Heart left ventricle (tissue), 13 donors: ENCODE measurements around the gene OSMR.

Experiments
- POLR2A ChIP-seq, 2 donors: fragments of 450-650 bp; IDR thresholded peaks; one replicate each; pipeline ENCODE4 v1.6.1; 2017; ENCODE audit warnings: antibody characterized with exemption in 2 of 2, mild to moderate bottlenecking in 2 of 2, moderate library complexity in 2 of 2
- TF ChIP-seq, protein P1 (sequence below), 12 donors: fragments of 200-600 bp; sonication (generic) in 4 of 12; IDR thresholded peaks; one replicate each; pipeline versions ENCODE4 v1.5.0 to v1.8.0; 2018 to 2022; ENCODE audit warnings: antibody characterized with exemption in 12 of 12, mild to moderate bottlenecking in 5 of 12
- donor health status: ischemic (EF 13 %, LVEDD 7.1; RV severe dilation, severe dysfunction).
- donor health status: DM: no; HTN: yes; CAD: no.
- donor health status: DM: no; HTN: no; CAD: no.
- donor health status: ischemic (EF 25% LVEDD 6.9; RV normal size, moderate dysfunction).
- donor health status: ischemic (EF 25% LVEDD 5.7; RV mildly dilated, moderate dysfunction).
- donor health status: ischemic (EF 35%, LVEDD 5.7; RV mildly dilated, moderate dysfunction).
- donor health status: nonischemic (EF 11% LVEDD 7.7; RV severe dilation, severe dysfunction).
- donor health status: DM: yes; HTN: yes; CAD: no.
- donor health status: PGD.
- donor health status: ischemic (EF 29% LVEDD 5.4; RV normal size, mild dysfunction).
- donor health status: nonischemic (EF 23%, LVEDD 6.1; RV moderate dilation, normal function).

DNA sequence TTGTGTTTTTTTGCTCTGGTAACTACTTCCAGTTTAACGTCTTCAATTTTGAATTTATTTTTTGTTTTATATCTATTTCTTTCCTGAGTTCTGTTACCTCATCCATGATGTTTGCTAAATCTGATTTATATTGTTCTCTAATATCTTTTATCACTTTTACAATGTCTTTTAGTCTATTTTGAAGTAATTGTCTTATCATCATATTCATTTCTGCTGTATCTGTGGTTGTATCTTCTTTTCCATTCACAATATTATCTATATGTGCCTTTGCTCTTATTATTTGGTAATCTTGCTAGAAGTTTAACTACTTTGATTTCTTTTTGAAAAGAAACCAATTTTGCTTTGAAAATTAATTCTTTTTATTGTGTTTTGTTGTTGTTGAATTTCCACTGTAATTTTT is 43.6 kb downstream of the OSMR start:
- TF ChIP-seq, protein P1, sequence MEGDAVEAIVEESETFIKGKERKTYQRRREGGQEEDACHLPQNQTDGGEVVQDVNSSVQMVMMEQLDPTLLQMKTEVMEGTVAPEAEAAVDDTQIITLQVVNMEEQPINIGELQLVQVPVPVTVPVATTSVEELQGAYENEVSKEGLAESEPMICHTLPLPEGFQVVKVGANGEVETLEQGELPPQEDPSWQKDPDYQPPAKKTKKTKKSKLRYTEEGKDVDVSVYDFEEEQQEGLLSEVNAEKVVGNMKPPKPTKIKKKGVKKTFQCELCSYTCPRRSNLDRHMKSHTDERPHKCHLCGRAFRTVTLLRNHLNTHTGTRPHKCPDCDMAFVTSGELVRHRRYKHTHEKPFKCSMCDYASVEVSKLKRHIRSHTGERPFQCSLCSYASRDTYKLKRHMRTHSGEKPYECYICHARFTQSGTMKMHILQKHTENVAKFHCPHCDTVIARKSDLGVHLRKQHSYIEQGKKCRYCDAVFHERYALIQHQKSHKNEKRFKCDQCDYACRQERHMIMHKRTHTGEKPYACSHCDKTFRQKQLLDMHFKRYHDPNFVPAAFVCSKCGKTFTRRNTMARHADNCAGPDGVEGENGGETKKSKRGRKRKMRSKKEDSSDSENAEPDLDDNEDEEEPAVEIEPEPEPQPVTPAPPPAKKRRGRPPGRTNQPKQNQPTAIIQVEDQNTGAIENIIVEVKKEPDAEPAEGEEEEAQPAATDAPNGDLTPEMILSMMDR (IDR thresholded peaks at IDR 0.05), result no peak
- TF ChIP-seq POLR2A (IDR thresholded peaks at IDR 0.05), result no peak
